Measurements from ENCODE around the gene SLC25A21. TPM values are rescaled to one million over a fixed set of nuclear protein-coding genes. Genes with fewer than 3 reads are reported as not detected.

Gene SLC25A21
- total and polyA plus RNA-seq, 9 donors: 0.85 to 3.3 (median 1.1) TPM

GRCh38 chr14:37145395-37145794 lies 27.0 kb downstream of the SLC25A21 start:
- no peak for DNase-seq
- H3K27ac ChIP-seq (ENCODE audit: low read length): no peak overlapping the region

GRCh38 chr14:37144729-37145363 lies 27.6 kb downstream of the SLC25A21 start:
- Histone ChIP-seq H3K9me3 (replicated peaks; ENCODE audit: control insufficient read depth, low read depth, low read length) (no peaks in the 10 kb centered on the region), H3K36me3 (ENCODE audit: control insufficient read depth, insufficient read depth, low read length) (no peaks in the 10 kb centered on the region), H3K27me3 (ENCODE audit: control insufficient read depth, insufficient read depth, low read length) (no peaks in the 10 kb centered on the region), H3K4me1 (ENCODE audit: control insufficient read depth, insufficient read depth, low read length) (peaks cover 7% of the 10 kb centered on the region), H3K27ac (ENCODE audit: low read length) (no peak overlapping the region), H3K4me3 (ENCODE audit: low read length) (no peak overlapping the region)
- DNase-seq: no peak
- no CpG with 5 or more reads among the region's 3 CpGs for WGBS (ENCODE audit: insufficient coverage)

More at GRCh38 chr14:37145395-37145794, 27.0 kb downstream of the SLC25A21 start:
- no peaks in the 10 kb centered on the region for H3K27me3 ChIP-seq (ENCODE audit: control insufficient read depth, insufficient read depth, low read length)
- peaks cover 7% of the 10 kb centered on the region for H3K4me1 ChIP-seq (ENCODE audit: control insufficient read depth, insufficient read depth, low read length)
- H3K36me3 ChIP-seq (ENCODE audit: control insufficient read depth, insufficient read depth, low read length): no peaks in the 10 kb centered on the region
- H3K4me3 ChIP-seq (ENCODE audit: low read length): no peak overlapping the region
- no peaks in the 10 kb centered on the region for H3K9me3 ChIP-seq (replicated peaks; ENCODE audit: control insufficient read depth, low read depth, low read length)

- Histone ChIP-seq H3K9me3 (replicated peaks; ENCODE audit: control insufficient read depth, low read depth, low read length) (no peaks in the 10 kb centered on the region), H3K27me3 (ENCODE audit: control insufficient read depth, insufficient read depth, low read length) (no peaks in the 10 kb centered on the region), H3K36me3 (ENCODE audit: control insufficient read depth, insufficient read depth, low read length) (no peaks in the 10 kb centered on the region), H3K4me1 (ENCODE audit: control insufficient read depth, insufficient read depth, low read length) (peaks cover 7% of the 10 kb centered on the region), H3K27ac (ENCODE audit: low read length) (peak overlapping the region; percentile 20), H3K4me3 (ENCODE audit: low read length) (no peak overlapping the region)
- no peak for DNase-seq
- WGBS (ENCODE audit: insufficient coverage): 69% methylated on average over 2 of the region's 2 CpGs
Observed at GRCh38 chr14:37143475-37143874, 28.9 kb downstream of the SLC25A21 start.

- WGBS (ENCODE audit: insufficient coverage): 28% methylated on average over 3 of the region's 3 CpGs
- Histone ChIP-seq H3K9me3 (replicated peaks; ENCODE audit: control insufficient read depth, low read depth, low read length) (no peaks in the 10 kb centered on the region), H3K36me3 (ENCODE audit: control insufficient read depth, insufficient read depth, low read length) (no peaks in the 10 kb centered on the region), H3K27me3 (ENCODE audit: control insufficient read depth, insufficient read depth, low read length) (no peaks in the 10 kb centered on the region), H3K4me3 (ENCODE audit: low read length) (no peak overlapping the region), H3K4me1 (ENCODE audit: control insufficient read depth, insufficient read depth, low read length) (peaks cover 7% of the 10 kb centered on the region), H3K27ac (ENCODE audit: low read length) (peak overlapping the region; percentile 31)
- peak; percentile 69 for DNase-seq
Observed at GRCh38 chr14:37142835-37143401, 29.5 kb downstream of the SLC25A21 start.

- no CpG with 5 or more reads among the region's 2 CpGs for WGBS (ENCODE audit: insufficient coverage)
- H3K9me3 ChIP-seq (replicated peaks; ENCODE audit: control insufficient read depth, low read depth, low read length): no peaks in the 10 kb centered on the region
- no peak overlapping the region for H3K4me3 ChIP-seq (ENCODE audit: low read length)
- no peak for DNase-seq
- H3K36me3 ChIP-seq (ENCODE audit: control insufficient read depth, insufficient read depth, low read length): no peaks in the 10 kb centered on the region
- no peaks in the 10 kb centered on the region for H3K27me3 ChIP-seq (ENCODE audit: control insufficient read depth, insufficient read depth, low read length)
- H3K4me1 ChIP-seq (ENCODE audit: control insufficient read depth, insufficient read depth, low read length): peaks cover 7% of the 10 kb centered on the region
- H3K27ac ChIP-seq (ENCODE audit: low read length): no peak overlapping the region
Observed at GRCh38 chr14:37140176-37140575, 32.2 kb downstream of the SLC25A21 start.

- Histone ChIP-seq H3K27ac (ENCODE audit: low read length) (no peak overlapping the region), H3K27me3 (ENCODE audit: control insufficient read depth, insufficient read depth, low read length) (no peaks in the 10 kb centered on the region), H3K9me3 (replicated peaks; ENCODE audit: control insufficient read depth, low read depth, low read length) (no peaks in the 10 kb centered on the region), H3K4me3 (ENCODE audit: low read length) (no peak overlapping the region), H3K4me1 (ENCODE audit: control insufficient read depth, insufficient read depth, low read length) (peaks cover 7% of the 10 kb centered on the region), H3K36me3 (ENCODE audit: control insufficient read depth, insufficient read depth, low read length) (no peaks in the 10 kb centered on the region)
- DNase-seq: no peak
- no CpG with 5 or more reads among the region's 3 CpGs for WGBS (ENCODE audit: insufficient coverage)
Observed at GRCh38 chr14:37139710-37140109, 32.7 kb downstream of the SLC25A21 start.

- peaks cover 7% of the 10 kb centered on the region for H3K4me1 ChIP-seq (ENCODE audit: control insufficient read depth, insufficient read depth, low read length)
- H3K4me3 ChIP-seq (ENCODE audit: low read length): no peak overlapping the region
- H3K27ac ChIP-seq (ENCODE audit: low read length): peak overlapping the region; percentile 59
- no peaks in the 10 kb centered on the region for H3K36me3 ChIP-seq (ENCODE audit: control insufficient read depth, insufficient read depth, low read length)
- no peaks in the 10 kb centered on the region for H3K9me3 ChIP-seq (replicated peaks; ENCODE audit: control insufficient read depth, low read depth, low read length)
- no peak for DNase-seq
- H3K27me3 ChIP-seq (ENCODE audit: control insufficient read depth, insufficient read depth, low read length): no peaks in the 10 kb centered on the region
- no CpG with 5 or more reads among the region's 2 CpGs for WGBS (ENCODE audit: insufficient coverage)
Observed at GRCh38 chr14:37138898-37139297, 33.5 kb downstream of the SLC25A21 start.

- Histone ChIP-seq H3K4me1 (ENCODE audit: control insufficient read depth, insufficient read depth, low read length) (no peaks in the 10 kb centered on the region), H3K36me3 (ENCODE audit: control insufficient read depth, insufficient read depth, low read length) (no peaks in the 10 kb centered on the region), H3K27me3 (ENCODE audit: control insufficient read depth, insufficient read depth, low read length) (no peaks in the 10 kb centered on the region), H3K4me3 (ENCODE audit: low read length) (no peak overlapping the region), H3K27ac (ENCODE audit: low read length) (no peak overlapping the region), H3K9me3 (replicated peaks; ENCODE audit: control insufficient read depth, low read depth, low read length) (no peaks in the 10 kb centered on the region)
- WGBS (ENCODE audit: insufficient coverage): 62% methylated on average over 3 of the region's 3 CpGs
- no peak for DNase-seq
Observed at GRCh38 chr14:37133284-37133913, 39.0 kb downstream of the SLC25A21 start.

- no peaks in the 10 kb centered on the region for H3K9me3 ChIP-seq (replicated peaks; ENCODE audit: control insufficient read depth, low read depth, low read length)
- no peak overlapping the region for H3K4me3 ChIP-seq (ENCODE audit: low read length)
- H3K27me3 ChIP-seq (ENCODE audit: control insufficient read depth, insufficient read depth, low read length): no peaks in the 10 kb centered on the region
- no CpG with 5 or more reads among the region's 2 CpGs for WGBS (ENCODE audit: insufficient coverage)
- no peak overlapping the region for H3K27ac ChIP-seq (ENCODE audit: low read length)
- H3K36me3 ChIP-seq (ENCODE audit: control insufficient read depth, insufficient read depth, low read length): no peaks in the 10 kb centered on the region
- DNase-seq: no peak
- no peaks in the 10 kb centered on the region for H3K4me1 ChIP-seq (ENCODE audit: control insufficient read depth, insufficient read depth, low read length)
Observed at GRCh38 chr14:37131205-37131604, 41.2 kb downstream of the SLC25A21 start.

GRCh38 chr14:37129047-37129446 lies 43.4 kb downstream of the SLC25A21 start:
- no peak for DNase-seq
- Histone ChIP-seq H3K27ac (ENCODE audit: low read length) (no peak overlapping the region), H3K27me3 (ENCODE audit: control insufficient read depth, insufficient read depth, low read length) (no peaks in the 10 kb centered on the region), H3K4me1 (ENCODE audit: control insufficient read depth, insufficient read depth, low read length) (no peaks in the 10 kb centered on the region), H3K4me3 (ENCODE audit: low read length) (no peak overlapping the region), H3K9me3 (replicated peaks; ENCODE audit: control insufficient read depth, low read depth, low read length) (no peaks in the 10 kb centered on the region), H3K36me3 (ENCODE audit: control insufficient read depth, insufficient read depth, low read length) (no peaks in the 10 kb centered on the region)
- WGBS (ENCODE audit: insufficient coverage): 74% methylated on average over 4 of the region's 7 CpGs

Data from muscle of leg (tissue), 11 donors.